NCI-H2171 (cell line): Measurements from ENCODE around the gene CFP.

Source experiments
- DNase-seq: peaks from one replicate; lab custom pipeline; 2025; lab: John Stamatoyannopoulos, UW

The CFP gene

DNA sequence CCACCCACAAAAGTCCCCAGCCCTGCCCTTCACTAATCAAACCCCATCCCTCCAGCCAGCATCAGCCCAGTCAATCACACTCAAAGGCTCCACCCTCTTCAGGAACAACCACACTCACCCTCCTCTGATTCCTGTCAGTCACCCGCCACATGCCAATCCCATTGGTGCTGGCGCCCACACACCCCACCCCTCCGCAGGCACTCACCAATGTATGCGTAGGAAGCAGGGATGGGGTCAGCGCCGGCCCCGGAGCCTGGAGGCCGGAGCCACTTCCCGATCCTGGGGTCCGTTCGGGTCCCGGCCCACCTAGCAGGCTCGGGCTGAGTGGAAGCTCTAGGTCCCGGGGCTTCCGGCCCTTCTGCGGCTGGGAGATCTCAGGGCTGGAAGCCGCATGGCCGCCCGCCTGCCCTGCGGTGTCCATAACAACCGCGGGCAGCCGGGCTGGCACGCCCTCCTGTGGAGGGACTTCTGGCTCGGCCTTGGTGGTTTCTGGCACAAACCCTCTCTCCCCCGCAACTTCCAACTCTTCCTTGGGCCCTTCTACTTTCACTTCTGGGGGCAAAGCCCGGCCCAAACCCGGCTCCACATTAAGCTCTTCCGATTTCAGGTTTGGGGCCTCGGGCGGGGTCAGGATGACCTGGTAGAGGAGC is 7.9 kb upstream of the CFP start:
- no peak for DNase-seq

DNA sequence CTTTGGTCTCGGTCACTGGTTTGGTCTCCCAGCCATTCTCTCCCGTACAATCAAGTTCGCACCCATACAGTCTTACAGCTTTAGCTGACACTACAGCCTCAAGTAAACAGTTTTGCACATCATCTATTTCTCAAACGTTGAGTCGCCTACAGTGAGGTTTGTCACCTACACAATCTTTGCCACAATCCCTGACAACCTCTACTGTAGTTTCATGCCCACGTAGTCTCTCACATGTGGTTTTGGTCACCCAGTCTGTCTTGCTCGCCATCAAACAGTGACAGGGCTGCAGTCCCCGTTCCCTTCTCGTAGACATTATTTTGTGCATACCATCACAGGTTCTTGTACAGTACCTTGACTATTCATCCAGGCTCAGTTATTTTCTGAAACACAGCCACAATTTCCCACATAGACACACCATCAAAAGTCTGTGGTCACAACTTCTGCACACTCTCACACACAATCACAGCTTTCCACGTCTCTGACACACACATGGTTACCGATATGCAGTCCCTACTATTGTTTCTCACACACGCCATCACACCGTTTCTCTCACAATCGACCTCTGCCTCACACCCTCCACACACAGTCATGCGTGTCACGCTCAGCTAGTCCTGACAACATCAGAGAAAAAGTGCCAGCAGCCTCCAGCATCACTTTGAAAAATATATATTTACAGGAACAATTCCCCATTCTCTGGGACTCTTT is 5.3 kb upstream of the CFP start:
- DNase-seq, result no peak

DNA sequence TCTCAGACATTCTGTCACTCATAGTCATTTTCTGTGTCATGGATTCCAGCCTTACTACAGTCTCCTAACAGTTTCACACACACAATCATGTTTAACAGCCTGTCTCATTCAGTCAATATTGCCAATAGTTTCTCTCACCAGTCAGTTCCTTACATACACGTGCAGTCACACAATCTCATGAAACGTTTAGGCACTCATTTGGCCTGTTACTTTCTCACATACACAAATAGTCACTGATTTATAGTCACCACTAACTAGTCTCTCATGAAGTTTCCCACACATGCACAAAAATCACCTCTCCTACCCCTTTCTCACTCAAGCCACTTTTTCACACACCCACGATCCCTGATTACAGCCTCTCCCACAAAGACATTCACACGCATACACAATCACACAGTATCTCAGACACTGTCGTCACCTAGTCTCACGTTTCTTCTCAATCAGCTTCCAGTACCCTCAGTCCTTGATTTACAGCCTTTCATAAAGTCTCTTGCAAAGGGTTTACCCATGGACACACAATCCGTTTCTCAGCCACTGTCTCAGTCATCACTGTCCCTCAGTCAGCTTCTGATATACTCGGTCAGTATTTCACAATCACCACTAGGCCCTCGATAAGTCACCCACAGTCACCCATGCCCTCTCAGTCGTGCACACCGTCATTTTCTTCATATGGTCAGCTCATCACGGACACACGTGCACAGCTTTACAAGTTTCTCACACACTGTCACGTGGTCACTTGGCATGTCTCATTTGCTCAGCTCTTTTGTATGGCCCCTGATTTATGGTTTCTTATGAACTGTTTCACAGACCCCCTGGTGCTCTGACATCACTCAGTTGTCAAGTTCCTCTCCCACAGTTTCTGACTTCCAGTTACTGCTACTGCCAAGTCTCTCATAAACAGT is 4.2 kb upstream of the CFP start:
- DNase-seq, result no peak

DNA sequence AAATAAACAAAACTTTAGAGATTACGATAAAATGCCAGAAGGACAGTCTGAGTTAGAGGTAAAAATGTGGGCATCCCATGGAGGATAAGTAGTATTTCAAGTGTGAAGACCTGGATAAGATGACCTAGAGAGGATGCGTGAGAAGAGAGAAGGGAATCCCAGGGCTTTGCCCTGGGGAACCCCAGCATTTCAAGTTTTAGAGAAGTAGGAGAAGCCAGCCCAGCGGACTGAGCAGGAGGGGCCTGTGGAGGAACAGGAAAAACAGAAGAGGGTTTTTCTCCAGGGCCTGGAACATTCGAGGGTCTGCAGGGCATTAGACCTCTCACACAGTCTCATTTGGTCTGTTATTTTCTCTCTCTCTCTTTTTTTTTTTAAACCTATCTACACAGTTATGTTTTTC is 2.9 kb upstream of the CFP start:
- no peak for DNase-seq

DNA sequence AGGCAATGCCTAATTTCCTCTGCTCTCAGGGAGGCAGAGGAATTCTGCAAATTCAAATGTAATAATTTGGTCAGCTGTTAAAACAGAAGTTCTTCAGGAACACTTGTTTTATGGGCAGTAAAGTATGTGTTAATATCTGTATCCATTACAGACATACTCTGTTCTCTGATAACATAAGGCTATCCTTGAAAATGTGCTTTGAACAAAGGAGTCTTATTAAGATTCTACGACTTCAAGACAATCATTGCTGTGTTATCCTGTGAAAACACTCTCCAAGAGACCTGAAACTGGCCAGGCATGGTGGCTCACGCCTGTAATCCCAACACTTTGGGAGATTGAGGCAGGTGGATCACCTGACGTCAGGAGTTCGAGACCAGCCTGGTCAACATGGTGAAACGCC is 1.9 kb upstream of the CFP start:
- DNase-seq, result no peak

DNA sequence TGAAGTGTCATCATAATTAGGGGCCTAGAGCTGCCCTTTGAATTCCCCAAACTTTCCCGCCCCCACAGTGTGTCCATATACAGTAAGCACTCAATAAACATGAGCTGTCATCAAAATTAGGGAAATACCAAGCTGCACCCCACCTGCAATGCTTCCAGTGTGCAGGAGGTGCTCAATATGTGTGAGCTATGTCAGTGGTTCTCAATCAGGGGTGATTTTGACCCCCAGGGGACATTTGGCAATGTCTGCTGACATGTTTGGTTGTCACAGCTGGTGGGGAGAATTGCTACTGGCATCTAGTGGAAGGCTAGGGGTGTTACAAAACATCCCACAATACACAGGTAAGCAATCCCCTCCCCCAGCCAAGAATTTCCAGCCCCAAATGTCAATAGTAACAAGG is 748 bp downstream of the CFP start:
- no peak for DNase-seq

DNA sequence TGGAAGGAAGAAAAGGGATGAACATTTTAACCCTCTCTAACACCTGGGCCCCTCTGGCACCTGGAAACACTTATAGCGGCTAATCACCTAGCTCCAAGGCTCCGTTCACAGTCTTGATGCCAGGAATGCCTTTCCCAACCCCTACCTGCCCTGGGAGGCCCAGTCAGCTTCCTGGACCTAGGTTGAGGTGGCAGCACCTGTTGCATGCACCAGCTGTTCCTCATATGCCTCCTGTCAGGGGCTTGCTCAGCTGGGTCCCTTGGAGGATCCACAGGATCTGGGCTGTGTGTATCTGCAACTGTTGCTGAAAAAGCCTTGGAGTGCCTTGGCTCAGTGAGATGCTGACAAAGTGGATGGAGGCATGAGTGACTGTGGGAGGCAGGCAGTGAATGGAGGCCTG is 4.4 kb downstream of the CFP start:
- DNase-seq, result no peak

DNA sequence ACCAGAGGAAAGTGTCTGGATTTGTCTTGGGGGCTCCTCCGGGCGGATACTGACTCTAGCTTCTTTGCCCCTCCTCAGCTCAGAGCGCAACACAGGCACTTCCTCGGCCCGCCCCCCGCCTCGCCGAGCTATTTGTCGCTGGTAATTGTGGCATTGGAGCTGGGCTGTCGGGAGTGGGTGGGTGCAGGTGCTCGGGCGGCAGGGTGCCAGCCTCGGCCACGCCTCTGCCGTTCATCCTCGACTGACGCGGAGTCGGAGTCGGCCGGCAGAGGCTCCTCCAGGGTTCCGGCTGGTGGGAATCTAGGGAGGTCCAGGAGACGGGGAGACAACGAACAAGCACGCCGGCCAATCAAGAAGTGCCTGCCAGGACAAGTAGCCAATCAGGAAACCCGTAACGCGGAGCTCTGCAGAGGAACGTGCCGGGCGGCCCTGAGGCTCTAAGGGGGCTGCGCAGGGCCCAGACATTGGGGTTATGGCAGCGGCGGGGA is 6.1 kb downstream of the CFP start:
- DNase-seq, result peak; percentile 81

DNA sequence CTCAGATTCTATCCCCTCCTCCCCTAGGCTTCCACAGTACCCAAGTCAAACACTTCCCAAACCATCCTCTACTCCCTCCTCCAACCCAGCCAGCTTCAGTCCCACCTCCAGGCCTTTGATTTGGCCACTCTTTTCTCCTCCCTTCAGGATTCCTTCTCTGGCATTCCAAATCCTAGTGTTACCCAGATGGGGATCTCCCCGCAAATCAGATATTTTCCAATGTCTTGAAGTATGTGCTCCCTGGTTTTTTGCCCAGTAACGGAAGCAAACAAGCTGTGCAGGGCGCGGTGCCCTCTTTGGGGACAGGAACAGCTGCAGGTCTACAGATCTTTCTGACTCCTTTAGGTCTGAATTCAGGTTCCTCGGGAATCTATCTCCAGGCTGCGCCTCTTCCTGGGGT is 7.9 kb downstream of the CFP start:
- DNase-seq, result no peak

DNA sequence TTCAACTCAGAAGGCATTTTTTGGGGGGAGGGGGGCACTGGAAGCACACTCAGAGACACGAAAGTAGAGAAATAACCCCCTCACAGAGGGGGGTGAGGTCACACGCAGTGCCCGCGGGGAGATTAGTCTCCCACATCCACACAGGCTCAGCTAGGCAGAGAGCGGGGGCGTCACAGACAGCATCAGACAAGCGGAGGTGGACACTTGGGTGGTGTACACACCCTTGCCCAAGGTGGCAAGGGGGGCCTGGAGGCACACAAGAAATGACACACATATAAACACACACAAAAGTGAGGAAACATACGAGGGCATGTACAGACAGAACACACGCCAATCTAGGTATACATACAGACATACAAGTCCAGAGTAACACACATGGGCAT is 9.4 kb downstream of the CFP start:
- DNase-seq, result no peak

DNA sequence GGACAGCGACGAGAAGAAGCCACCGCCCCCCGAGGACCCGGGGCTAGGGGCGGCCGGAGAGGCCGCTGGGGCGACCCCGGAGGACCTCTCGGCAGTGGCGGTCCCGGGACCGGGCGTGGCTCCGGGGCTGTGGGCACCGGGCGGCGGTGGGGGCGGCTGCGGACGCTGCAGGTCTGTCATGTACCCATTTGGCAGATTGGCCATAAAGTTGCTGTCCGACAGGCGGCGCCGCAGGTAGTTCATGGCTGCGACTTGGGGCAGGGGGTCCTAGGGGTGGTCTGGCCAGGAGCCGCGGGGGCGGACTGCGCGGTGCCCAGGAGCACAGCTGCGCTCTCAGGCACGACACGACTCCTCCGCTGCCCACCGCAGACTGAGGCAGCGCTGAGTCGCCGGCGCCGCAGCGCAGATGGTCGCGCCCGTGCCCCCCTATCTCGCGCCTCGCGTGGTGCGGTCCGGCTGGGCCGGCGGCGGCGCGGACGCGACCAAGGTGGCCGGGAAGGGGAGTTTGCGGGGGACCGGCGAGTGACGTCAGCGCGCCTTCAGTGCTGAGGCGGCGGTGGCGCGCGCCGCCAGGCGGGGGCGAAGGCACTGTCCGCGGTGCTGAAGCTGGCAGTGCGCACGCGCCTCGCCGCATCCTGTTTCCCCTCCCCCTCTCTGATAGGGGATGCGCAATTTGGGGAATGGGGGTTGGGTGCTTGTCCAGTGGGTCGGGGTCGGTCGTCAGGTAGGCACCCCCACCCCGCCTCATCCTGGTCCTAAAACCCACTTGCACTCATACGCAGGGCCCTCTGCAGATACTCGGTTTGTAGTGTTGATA is 10.0 kb downstream of the CFP start, which contains the start of gene SYN1:
TSS of gene SYN1 (minus strand) at position 372 of the 817 bp plus-strand sequence. CDS start at position 243, 129 bp downstream.
- DNase-seq, result peak; percentile 58

DNA sequence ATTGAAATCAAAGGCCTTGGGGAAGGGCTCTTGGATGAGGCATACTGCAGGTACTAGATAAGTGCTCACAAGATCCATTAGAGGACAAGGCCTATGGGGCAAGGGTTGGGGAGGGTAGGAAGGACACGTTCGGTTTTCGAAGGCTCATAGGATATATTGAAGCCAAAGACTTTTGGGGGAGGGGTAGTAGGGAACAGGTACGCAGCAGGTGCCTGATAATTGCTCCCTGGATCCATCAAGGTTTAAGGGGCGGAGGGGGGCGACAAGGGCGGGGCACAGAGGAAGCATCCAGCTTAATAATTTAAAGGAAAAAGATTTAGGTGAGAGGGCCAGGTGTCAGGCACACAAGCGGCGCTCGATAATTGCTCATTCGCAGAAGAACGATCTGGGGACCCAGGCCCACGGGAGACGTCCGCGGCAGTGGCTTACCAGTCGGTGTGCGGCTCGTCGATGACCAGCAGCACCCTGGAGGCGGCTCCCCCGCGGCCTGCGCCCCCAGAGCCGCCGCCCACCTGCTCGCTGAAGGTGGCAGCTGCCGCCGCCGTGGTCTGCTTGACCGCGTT is 10.7 kb downstream of the CFP start:
- no peak for DNase-seq

DNA sequence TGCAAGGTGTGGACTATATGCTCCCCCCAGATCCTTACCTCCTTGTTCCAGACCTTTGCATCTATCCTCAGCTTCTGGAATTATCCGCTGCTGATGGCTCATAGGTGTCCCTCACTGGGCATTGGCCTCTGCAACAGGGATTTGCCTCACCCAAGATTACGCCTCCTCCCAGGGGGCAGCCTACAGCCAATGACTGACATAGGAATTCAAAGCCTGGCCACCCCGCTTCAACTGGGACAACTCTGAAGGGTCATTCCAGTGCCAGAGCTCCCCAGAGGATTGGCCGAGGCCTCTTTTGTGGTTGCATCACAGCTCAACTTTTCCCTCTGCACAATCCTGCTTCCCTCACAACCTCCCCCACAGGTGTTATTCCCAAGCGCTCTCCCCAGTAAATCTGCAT is 15.1 kb downstream of the CFP start:
- DNase-seq, result no peak

DNA sequence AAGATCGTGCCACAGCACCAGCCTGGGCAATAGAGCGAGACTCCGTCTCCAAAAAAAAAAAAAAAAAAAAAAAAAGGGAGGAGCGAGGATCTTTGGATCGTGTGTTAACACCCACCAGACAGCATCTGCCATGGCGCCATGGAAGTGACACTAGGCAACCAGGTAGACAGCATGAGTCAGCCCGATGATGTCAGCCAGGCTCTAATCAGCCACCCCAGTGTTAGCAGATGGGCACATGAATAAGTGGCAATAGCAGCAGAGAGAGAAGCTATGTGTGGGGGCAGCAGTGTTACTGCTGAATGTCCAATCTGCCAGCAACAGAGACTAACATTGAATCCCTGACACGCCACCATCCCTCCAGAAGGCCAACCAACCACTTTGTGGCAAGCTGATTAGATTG is 16.6 kb downstream of the CFP start:
- peak; percentile 32 for DNase-seq

DNA sequence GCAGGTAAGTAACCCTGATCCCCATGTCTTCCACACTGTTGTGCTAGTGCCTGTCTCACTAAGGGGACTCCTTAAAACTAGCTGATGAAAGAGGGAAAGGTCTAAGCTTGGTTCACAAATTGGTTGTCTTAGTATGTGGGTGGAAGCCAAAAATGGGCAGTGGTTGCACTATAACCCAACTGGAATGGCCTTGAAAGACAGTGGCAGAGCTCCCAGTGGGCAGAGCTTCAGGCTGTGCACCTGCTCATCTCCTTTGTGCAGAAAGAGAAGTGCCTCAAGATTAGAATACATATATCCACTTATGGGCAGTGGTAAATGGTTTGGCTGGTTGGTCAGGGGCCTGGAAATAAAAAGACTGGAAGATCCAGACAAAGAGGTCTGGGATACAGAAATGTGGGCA is 17.3 kb downstream of the CFP start:
- no peak for DNase-seq

DNA sequence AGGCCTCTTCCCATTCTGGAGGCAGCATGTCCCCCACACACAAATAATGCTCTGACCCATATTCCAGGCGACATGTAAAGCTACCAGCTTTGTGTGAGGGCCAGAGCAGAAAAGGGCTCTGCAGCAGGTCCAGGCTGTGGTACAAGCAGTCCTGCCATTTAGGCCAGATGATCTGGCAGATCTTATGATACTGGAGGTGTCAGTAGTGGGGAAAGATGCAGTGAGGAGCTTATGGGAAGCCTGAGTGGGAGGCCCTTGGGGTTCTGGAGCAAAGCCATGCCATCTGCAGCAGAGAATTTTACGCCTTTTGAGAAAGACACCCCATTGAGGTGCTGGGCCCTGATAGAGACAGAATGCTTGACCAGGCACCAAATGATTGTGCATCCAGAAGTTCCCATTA is 17.8 kb downstream of the CFP start:
- no peak for DNase-seq

DNA sequence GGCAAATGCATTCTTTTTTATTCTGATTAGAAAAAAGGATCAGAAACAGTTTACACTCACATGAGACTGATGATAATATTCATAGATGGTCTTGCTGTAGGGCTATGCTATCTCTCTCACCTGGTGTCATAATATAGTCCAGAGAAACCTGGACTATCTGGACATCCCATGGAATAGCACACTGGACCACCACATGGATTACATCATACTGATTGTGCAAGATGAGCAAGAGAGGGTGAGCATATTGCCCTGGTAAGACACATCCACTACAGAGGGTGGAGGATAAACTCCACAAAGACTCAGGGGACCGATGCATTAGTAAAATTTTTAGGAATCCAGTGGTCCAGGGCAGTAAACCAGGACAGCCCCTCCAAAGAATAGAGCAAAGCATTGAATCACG is 18.2 kb downstream of the CFP start:
- no peak for DNase-seq

DNA sequence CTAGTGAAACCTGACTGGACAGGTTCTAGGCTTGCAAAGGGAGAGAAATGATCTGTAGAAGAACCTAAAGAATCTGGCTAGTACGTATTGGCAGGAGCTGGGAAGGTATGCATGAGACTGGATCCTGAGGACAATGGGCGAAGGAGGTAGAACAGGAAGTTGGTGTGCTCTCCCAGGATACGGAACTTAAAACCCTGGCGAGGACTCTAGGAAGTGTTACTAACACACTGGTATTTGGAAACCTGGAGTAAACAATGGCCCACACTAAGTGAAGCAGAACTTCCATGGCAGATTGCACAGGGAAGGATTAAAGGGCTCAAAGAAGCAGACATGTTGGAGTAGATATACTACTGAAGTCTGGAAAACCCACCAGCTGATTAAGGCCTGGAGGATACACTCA is 19.2 kb downstream of the CFP start:
- DNase-seq, result no peak

DNA sequence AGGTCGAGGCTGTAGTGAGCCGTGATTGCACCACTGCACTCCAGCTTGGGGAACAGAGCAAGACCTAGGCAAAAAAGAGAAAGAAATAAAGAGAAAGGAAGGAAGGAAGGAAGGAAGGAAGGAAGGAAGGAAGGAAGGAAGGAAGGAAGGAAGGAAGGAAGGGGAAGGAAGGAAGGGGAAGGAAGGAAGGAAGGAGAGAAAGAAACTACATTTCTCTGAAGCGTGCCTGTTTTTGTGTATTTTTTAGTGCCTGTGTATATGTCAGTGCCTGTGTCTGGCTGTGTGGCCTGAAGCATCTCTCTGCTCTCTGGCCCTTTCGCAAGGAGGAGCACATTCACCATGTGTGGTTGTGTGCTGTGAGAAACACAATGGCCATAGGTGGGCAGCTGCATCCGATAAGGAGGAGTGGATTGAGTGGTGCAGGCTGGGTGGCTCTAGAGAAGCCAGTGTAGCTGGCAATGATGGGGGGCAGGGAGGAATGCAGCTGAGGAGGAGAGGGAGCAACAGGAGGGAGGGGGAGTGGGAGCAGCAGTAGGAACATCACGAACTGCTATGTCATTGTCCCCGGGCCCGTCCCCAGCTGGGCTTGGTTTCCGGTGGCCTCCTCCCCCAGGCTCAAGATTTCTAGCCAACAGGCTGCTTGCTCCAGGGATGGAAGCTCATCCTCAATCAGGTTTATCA is 21.5 kb downstream of the CFP start:
- no peak for DNase-seq

DNA sequence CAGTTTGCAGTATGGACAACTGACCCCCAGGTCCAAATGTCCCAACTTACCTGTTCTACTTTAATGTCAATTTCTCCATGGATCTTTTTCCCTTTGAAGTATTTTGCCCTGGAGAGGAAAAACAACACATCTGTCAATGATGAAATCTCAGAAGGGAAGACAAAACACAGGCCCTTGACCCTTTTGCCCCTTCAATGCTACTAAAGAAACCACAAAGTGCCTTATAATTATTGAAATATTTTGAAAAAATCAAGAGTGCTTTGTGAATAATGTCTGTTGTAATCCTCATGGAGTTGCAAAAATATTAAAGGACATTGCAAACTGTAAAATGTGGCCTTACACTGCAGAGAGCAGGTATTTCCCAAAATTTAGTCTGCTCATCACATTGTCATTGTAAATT is 22.6 kb downstream of the CFP start:
- no peak for DNase-seq

DNA sequence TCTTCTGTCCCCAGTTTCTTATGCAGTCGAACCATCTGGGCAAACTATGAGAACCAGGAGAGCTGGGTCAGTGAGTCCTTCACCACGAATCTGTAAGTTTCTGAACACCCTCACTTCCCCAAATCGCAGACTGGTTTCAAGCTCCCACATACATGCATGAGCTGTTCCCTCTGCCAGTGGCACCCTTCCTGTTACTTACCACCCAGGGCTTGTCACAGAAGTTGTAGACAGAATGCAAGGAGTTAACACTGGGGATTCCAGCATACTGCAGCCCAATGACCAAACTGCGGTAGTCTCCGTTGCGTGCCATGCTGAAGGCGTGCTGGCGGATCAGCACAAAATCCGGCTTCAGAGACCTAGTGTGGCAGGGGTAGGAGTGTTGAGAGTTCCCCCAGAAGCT is 24.7 kb downstream of the CFP start:
- DNase-seq, result no peak
